Kidney (tissue), 14 donors: ENCODE measurements around the gene BDKRB2. TPM values are rescaled to one million over a fixed set of nuclear protein-coding genes. Genes with fewer than 3 reads are reported as not detected.
A peak's percentile ranks its signal among the peaks of the same experiment; 100 is the strongest.

ENCODE experiments used
- DNase-seq, 5 donors: peaks; one replicate each; pipeline ENCODE4 v3.0.0-alpha.2; 2013 to 2020
- FAIRE-seq: peaks from 2 replicates; lab custom pipeline; 2012; peaks lifted over from hg19 to GRCh38; lab: Jason Lieb, UNC
- H3K27ac ChIP-seq, 2 donors: one replicate each; pipeline ENCODE4 v1.7.0; 2013; ENCODE audit warnings: low read depth in 2 of 2, low read length in 2 of 2, inconsistent platforms in 1 of 2
- H3K27me3 ChIP-seq: one replicate; pipeline ENCODE4 v1.7.1; 2013; ENCODE audit warnings: low read length, inconsistent platforms; ENCODE audit not compliant: control insufficient read depth, insufficient read depth
- H3K36me3 ChIP-seq, 3 donors: one replicate each; pipeline versions ENCODE4 v1.7.0 to v1.7.1; 2013; ENCODE audit warnings: low read length in 3 of 3, control low read depth in 1 of 3, inconsistent platforms in 1 of 3; ENCODE audit not compliant: insufficient read depth in 3 of 3, control insufficient read depth in 2 of 3
- H3K4me1 ChIP-seq, 3 donors: one replicate each; pipeline versions ENCODE4 v1.7.0 to v1.7.1; 2013; ENCODE audit warnings: low read length in 3 of 3, inconsistent platforms in 1 of 3, low read depth in 1 of 3; ENCODE audit not compliant: control insufficient read depth in 2 of 3, insufficient read depth in 2 of 3
- H3K4me3 ChIP-seq, 3 donors: one replicate each; pipeline versions ENCODE4 v1.7.0 to v1.8.1; 2013; ENCODE audit warnings: low read length in 3 of 3, control low read depth in 1 of 3, inconsistent platforms in 1 of 3
- H3K9ac ChIP-seq, 3 donors: one replicate each; pipeline versions ENCODE4 v1.7.0 to v1.7.1; 2013; ENCODE audit warnings: low read length in 3 of 3, control low read depth in 1 of 3, inconsistent platforms in 1 of 3
- H3K9me3 ChIP-seq, 3 donors: one replicate each; pipeline versions ENCODE4 v1.7.0 to v1.7.1; 2013; ENCODE audit warnings: low read length in 3 of 3, control low read depth in 1 of 3, inconsistent platforms in 1 of 3; ENCODE audit not compliant: control insufficient read depth in 2 of 3, insufficient read depth in 1 of 3
- CTCF ChIP-seq: IDR thresholded peaks from 3 replicates; pipeline ENCODE4 v1.5.1; 2012; ENCODE audit warnings: mild to moderate bottlenecking, moderate library complexity, borderline replicate concordance; ENCODE audit not compliant: insufficient read depth; ENCODE audit errors: extremely low read depth
- intact Hi-C: fragments of 100-400 bp; cut with DNase I; formaldehyde crosslinking; loops from one replicate; pipeline ENCODE4 v1.11.1; 2022
- polyA plus RNA-seq: library from polyadenylated mRNA; stranded (reverse); fragments of 350-450 nt; fragmentation: Illumina TruSeq; extraction: RNeasy Lipid Tissue Mini Kit (QIAGEN cat#74804); gene quantifications from one replicate; pipeline ENCODE4 v1.2.3, GENCODE V29; 2014; ENCODE audit warnings: low read depth, low replicate concordance; ENCODE audit not compliant: insufficient read depth
- total RNA-seq: library from RNA; stranded (reverse); fragmentation: NEBNext Ultra II Directional; extraction: Animal tissue kit (Norgen Biotek cat#: 25700); gene quantifications from one replicate; pipeline ENCODE4 v1.2.1, GENCODE V29; 2021
- donor health status: control.
- donor health status: control.
- donor health status: control.
- donor health status: control.
- donor health status: control.
- donor health status: DM: yes; HTN: yes; CAD: no.
- donor health status: Normal renal cell carcinoma (clear cell type).

The BDKRB2 gene
- total and polyA plus RNA-seq, 2 donors from 2014 or later, result 7.4 to 16.1 TPM

- Histone ChIP-seq H3K36me3 (no peaks in the 10 kb centered on the region), H3K9me3 (no peaks in the 10 kb centered on the region), H3K9ac (no peak overlapping the region), H3K4me3 (no peak overlapping the region), H3K27ac (no peak overlapping the region), H3K27me3 (no peaks in the 10 kb centered on the region), H3K4me1 (peaks cover 0 to 14% (median 7%) of the 10 kb centered on the region in 3 donors)
- intact Hi-C loops, result no loop called here
- no peak for TF ChIP-seq CTCF
- DNase-seq (no peak), FAIRE-seq (no peak)
Observed at GRCh38 chr14:96202441-96203094, 2.1 kb upstream of the BDKRB2 start.

- H3K36me3 ChIP-seq, result no peaks in the 10 kb centered on the region
- intact Hi-C loops, result no loop called here
- FAIRE-seq (no peak), DNase-seq (no peak)
- H3K4me1 ChIP-seq, result peaks cover 0 to 13% (median 5%) of the 10 kb centered on the region in 3 donors
- H3K4me3 ChIP-seq, result no peak overlapping the region
- no peak for TF ChIP-seq CTCF
- H3K27me3 ChIP-seq, result no peaks in the 10 kb centered on the region
- no peaks in the 10 kb centered on the region for H3K9me3 ChIP-seq
- H3K9ac ChIP-seq, result no peak overlapping the region
- no peak overlapping the region for H3K27ac ChIP-seq
Observed at GRCh38 chr14:96203116-96203515, 1.5 kb upstream of the BDKRB2 start.

GRCh38 chr14:96203635-96204034 is 1.0 kb upstream of the BDKRB2 start:
- Histone ChIP-seq H3K36me3 (no peaks in the 10 kb centered on the region), H3K9ac (peak overlapping the region in 1 of 3 donors; percentile 78), H3K27ac (peak overlapping the region in 1 of 2 donors; percentile 47), H3K4me3 (no peak overlapping the region), H3K27me3 (no peaks in the 10 kb centered on the region), H3K9me3 (no peaks in the 10 kb centered on the region), H3K4me1 (peaks cover 0 to 10% (median 0%) of the 10 kb centered on the region in 3 donors)
- DNase-seq, result peak in 1 of 5 donors; percentile 63
- TF ChIP-seq CTCF, result no peak
- no peak for FAIRE-seq
- intact Hi-C loops, result no loop called here
